ENCODE data around the gene PAK1.

PAK1 gene

GRCh38 chr11:77450227-77450626 lies 23.7 kb downstream of the PAK1 start:
- H3K9me3 ChIP-seq (ENCODE audit: insufficient read depth, low read depth, low read length) = no peaks in the 10 kb centered on the region
- no peaks in the 10 kb centered on the region for H3K27me3 ChIP-seq (ENCODE audit: insufficient read depth, low read length)
- peaks cover 3% of the 10 kb centered on the region for H3K36me3 ChIP-seq (ENCODE audit: insufficient read depth, low read length)
- H3K27ac ChIP-seq (ENCODE audit: low read depth, low read length) = peak overlapping the region; percentile 79; the same call in 1 of the 2 replicates
- H3K4me1 ChIP-seq (ENCODE audit: insufficient read depth, low read length) = peaks cover 68% of the 10 kb centered on the region
- 90% methylated on average over 1 of the region's 1 CpG for WGBS
- H3K9ac ChIP-seq (ENCODE audit: low read depth, low read length) = no peak overlapping the region
- H3K4me3 ChIP-seq (ENCODE audit: low read length) = no peak overlapping the region

GRCh38 chr11:77449784-77450183 lies 24.1 kb downstream of the PAK1 start:
- H3K4me3 ChIP-seq (ENCODE audit: low read length) = 0 out of 2 replicates have a peak overlapping the region, but pooled peaks have one; percentile 26
- H3K4me1 ChIP-seq (ENCODE audit: insufficient read depth, low read length) = peaks cover 68% of the 10 kb centered on the region
- no CpG with 5 or more reads among the region's 1 CpG for WGBS
- peak overlapping the region; percentile 79 for H3K27ac ChIP-seq (ENCODE audit: low read depth, low read length)
- no peak overlapping the region for H3K9ac ChIP-seq (ENCODE audit: low read depth, low read length)
- H3K36me3 ChIP-seq (ENCODE audit: insufficient read depth, low read length) = peaks cover 3% of the 10 kb centered on the region
- H3K27me3 ChIP-seq (ENCODE audit: insufficient read depth, low read length) = no peaks in the 10 kb centered on the region
- H3K9me3 ChIP-seq (ENCODE audit: insufficient read depth, low read depth, low read length) = no peaks in the 10 kb centered on the region

- WGBS = 27% methylated on average over 5 of the region's 5 CpGs
- Histone ChIP-seq H3K36me3 (ENCODE audit: insufficient read depth, low read length) (peaks cover 3% of the 10 kb centered on the region), H3K9ac (ENCODE audit: low read depth, low read length) (no peak overlapping the region), H3K4me1 (ENCODE audit: insufficient read depth, low read length) (peaks cover 67% of the 10 kb centered on the region), H3K4me3 (ENCODE audit: low read length) (peak overlapping the region; percentile 26), H3K27ac (ENCODE audit: low read depth, low read length) (peak overlapping the region; percentile 79), H3K27me3 (ENCODE audit: insufficient read depth, low read length) (no peaks in the 10 kb centered on the region), H3K9me3 (ENCODE audit: insufficient read depth, low read depth, low read length) (no peaks in the 10 kb centered on the region)
These were observed 24.8 kb downstream of the PAK1 start for GRCh38 chr11:77449060-77449521.

DNA sequence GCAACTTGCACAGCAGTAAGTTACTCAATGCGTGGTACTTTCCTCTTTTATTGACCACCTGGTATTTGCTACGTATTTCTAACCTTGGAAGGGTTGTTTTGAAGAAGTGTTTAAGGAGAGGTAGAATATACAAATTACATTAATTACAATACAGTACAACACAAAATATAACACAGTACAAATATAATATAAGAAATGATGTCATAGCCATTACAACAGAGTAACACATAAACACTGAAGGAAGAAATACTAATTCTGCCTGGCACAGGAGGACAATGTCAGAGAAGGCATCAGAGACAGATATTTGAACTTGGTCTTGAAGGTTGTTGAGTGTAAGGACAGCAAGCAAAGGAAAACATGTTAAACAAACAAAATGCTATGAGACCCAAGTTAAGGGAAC lies 25.6 kb downstream of the PAK1 start:
- H3K36me3 ChIP-seq (ENCODE audit: insufficient read depth, low read length) = peaks cover 3% of the 10 kb centered on the region
- H3K9ac ChIP-seq (ENCODE audit: low read depth, low read length) = no peak overlapping the region
- H3K27ac ChIP-seq (ENCODE audit: low read depth, low read length) = peak overlapping the region; percentile 79
- WGBS = 100% methylated on average over 1 of the region's 2 CpGs
- peaks cover 69% of the 10 kb centered on the region for H3K4me1 ChIP-seq (ENCODE audit: insufficient read depth, low read length)
- H3K9me3 ChIP-seq (ENCODE audit: insufficient read depth, low read depth, low read length) = no peaks in the 10 kb centered on the region
- no peak overlapping the region for H3K4me3 ChIP-seq (ENCODE audit: low read length)
- no peaks in the 10 kb centered on the region for H3K27me3 ChIP-seq (ENCODE audit: insufficient read depth, low read length)

DNA sequence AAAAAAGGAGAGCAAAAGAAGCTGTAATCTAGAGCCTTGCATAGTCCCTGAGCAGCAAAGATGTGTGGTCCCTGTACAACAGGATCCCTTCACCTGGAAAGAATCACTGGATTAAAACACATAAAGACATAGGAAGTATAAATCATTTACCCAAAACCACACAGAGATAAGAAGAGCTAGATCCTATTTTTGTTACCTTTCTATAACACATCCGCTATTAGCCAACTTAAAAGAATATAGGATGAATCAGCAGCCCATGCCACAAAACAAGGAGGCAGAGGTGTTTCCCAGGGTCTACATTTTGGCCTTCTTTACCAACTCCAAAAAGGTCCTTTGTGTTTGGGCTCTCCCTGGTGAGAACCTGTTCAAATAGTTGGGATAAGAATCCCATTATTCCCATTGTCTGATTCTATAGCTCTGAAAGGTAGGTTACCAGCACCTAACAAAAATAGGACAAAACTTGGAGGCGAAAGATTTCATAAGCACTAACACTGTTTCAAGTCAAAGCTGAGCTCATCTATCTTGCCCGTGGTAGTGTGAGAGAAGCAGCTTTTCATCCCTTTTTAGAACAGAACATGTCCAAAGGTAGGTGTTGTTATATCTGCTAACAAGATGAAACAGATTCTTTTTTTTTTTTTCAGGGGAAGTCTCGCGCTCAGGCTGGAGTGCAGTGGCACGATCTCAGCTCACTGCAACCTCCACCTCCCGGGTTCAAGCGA lies 26.8 kb downstream of the PAK1 start:
- no peaks in the 10 kb centered on the region for H3K9me3 ChIP-seq (ENCODE audit: insufficient read depth, low read depth, low read length)
- H3K27me3 ChIP-seq (ENCODE audit: insufficient read depth, low read length) = no peaks in the 10 kb centered on the region
- H3K4me1 ChIP-seq (ENCODE audit: insufficient read depth, low read length) = peaks cover 70% of the 10 kb centered on the region
- no peak overlapping the region for H3K9ac ChIP-seq (ENCODE audit: low read depth, low read length)
- H3K27ac ChIP-seq (ENCODE audit: low read depth, low read length) = no peak overlapping the region
- 98% methylated on average over 5 of the region's 8 CpGs for WGBS
- no peak overlapping the region for H3K4me3 ChIP-seq (ENCODE audit: low read length)
- peaks cover under 1% of the 10 kb centered on the region for H3K36me3 ChIP-seq (ENCODE audit: insufficient read depth, low read length)

DNA sequence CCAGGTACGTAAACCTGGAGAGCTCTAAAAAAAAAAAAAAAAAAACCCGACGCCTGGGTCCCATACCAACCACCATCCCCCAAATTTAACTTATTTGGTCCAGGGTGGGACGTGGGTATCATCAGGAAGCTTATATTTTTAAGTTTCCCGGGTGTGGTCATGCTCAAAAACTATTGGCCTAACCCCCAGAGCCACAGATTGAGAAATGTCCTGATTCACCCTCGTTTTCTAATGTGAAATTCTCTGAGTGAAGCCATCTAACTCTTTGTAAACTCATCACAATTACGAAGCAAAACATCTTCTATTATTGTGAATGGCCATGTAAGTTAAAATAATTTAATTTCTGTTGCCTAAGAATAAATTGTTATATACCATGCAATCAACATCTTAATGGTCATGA lies 29.6 kb downstream of the PAK1 start:
- no peaks in the 10 kb centered on the region for H3K27me3 ChIP-seq (ENCODE audit: insufficient read depth, low read length)
- H3K4me1 ChIP-seq (ENCODE audit: insufficient read depth, low read length) = peaks cover 57% of the 10 kb centered on the region
- no peak overlapping the region for H3K27ac ChIP-seq (ENCODE audit: low read depth, low read length)
- H3K4me3 ChIP-seq (ENCODE audit: low read length) = no peak overlapping the region
- WGBS = 93% methylated on average over 4 of the region's 7 CpGs
- no peak overlapping the region for H3K9ac ChIP-seq (ENCODE audit: low read depth, low read length)
- H3K36me3 ChIP-seq (ENCODE audit: insufficient read depth, low read length) = no peaks in the 10 kb centered on the region
- no peaks in the 10 kb centered on the region for H3K9me3 ChIP-seq (ENCODE audit: insufficient read depth, low read depth, low read length)

- Histone ChIP-seq H3K36me3 (ENCODE audit: insufficient read depth, low read length) (no peaks in the 10 kb centered on the region), H3K4me1 (ENCODE audit: insufficient read depth, low read length) (peaks cover 49% of the 10 kb centered on the region), H3K9me3 (ENCODE audit: insufficient read depth, low read depth, low read length) (no peaks in the 10 kb centered on the region), H3K9ac (ENCODE audit: low read depth, low read length) (no peak overlapping the region), H3K4me3 (ENCODE audit: low read length) (no peak overlapping the region), H3K27me3 (ENCODE audit: insufficient read depth, low read length) (no peaks in the 10 kb centered on the region), H3K27ac (ENCODE audit: low read depth, low read length) (no peak overlapping the region)
- WGBS = 92% methylated on average over 3 of the region's 3 CpGs
These were observed 31.4 kb downstream of the PAK1 start for GRCh38 chr11:77442394-77443053.

GRCh38 chr11:77441426-77441825 lies 32.5 kb downstream of the PAK1 start:
- WGBS = no CpG with 5 or more reads among the region's 1 CpG
- no peak overlapping the region for H3K9ac ChIP-seq (ENCODE audit: low read depth, low read length)
- H3K4me1 ChIP-seq (ENCODE audit: insufficient read depth, low read length) = peaks cover 40% of the 10 kb centered on the region; the same call in 1 of the 2 replicates
- no peak overlapping the region for H3K27ac ChIP-seq (ENCODE audit: low read depth, low read length)
- H3K9me3 ChIP-seq (ENCODE audit: insufficient read depth, low read depth, low read length) = no peaks in the 10 kb centered on the region
- H3K4me3 ChIP-seq (ENCODE audit: low read length) = no peak overlapping the region
- no peaks in the 10 kb centered on the region for H3K27me3 ChIP-seq (ENCODE audit: insufficient read depth, low read length)
- no peaks in the 10 kb centered on the region for H3K36me3 ChIP-seq (ENCODE audit: insufficient read depth, low read length)

DNA sequence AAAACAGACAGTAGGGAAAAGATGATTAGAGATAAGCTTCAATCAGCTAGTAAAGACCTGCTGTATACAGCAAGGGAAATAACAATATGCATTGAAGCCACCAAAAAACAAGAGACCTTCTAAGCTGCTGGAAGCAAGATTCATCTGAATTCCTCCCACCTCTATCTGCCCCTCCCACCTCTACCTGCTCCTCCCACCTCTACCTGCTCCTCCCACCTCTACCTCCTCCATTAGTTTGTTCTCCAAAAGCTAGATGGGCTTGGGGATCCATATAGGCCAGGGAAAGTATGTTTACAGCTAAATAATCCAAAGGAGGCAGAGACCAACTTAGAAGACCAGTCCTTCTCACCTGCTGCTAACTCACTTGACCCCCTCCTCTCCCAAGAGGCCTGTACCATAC lies 33.2 kb downstream of the PAK1 start:
- H3K4me3 ChIP-seq (ENCODE audit: low read length) = no peak overlapping the region
- no peaks in the 10 kb centered on the region for H3K36me3 ChIP-seq (ENCODE audit: insufficient read depth, low read length)
- H3K9ac ChIP-seq (ENCODE audit: low read depth, low read length) = no peak overlapping the region
- peaks cover 44% of the 10 kb centered on the region; the same call in 1 of the 2 replicates for H3K4me1 ChIP-seq (ENCODE audit: insufficient read depth, low read length)
- H3K9me3 ChIP-seq (ENCODE audit: insufficient read depth, low read depth, low read length) = no peaks in the 10 kb centered on the region
- H3K27me3 ChIP-seq (ENCODE audit: insufficient read depth, low read length) = no peaks in the 10 kb centered on the region
- no peak overlapping the region for H3K27ac ChIP-seq (ENCODE audit: low read depth, low read length)

- WGBS = 94% methylated on average over 2 of the region's 2 CpGs
These were observed 35.4 kb downstream of the PAK1 start for GRCh38 chr11:77438487-77438886.

DNA sequence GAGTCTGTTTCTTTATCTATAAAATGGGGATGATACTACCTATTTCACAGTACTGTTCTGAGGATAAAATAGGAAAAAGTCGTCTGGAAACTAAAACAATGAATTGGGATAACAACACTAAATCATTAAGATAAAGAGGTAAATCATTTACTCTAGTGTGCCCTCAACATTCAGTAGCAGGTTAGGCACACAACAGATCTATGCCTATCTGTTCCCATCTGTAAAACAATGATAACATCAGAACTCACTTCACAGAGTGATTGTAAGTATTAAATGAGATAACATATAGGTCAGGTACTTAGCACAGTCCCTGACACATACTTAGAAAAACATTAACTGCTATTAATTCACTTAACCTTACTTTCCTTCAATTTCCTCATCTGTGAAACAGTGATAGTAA lies 36.9 kb downstream of the PAK1 start:
- no peak overlapping the region for H3K27ac ChIP-seq (ENCODE audit: low read depth, low read length)
- no CpG with 5 or more reads among the region's 1 CpG for WGBS
- peaks cover 23% of the 10 kb centered on the region; the same call in 1 of the 2 replicates for H3K4me1 ChIP-seq (ENCODE audit: insufficient read depth, low read length)
- no peak overlapping the region for H3K9ac ChIP-seq (ENCODE audit: low read depth, low read length)
- no peaks in the 10 kb centered on the region for H3K36me3 ChIP-seq (ENCODE audit: insufficient read depth, low read length)
- H3K9me3 ChIP-seq (ENCODE audit: insufficient read depth, low read depth, low read length) = no peaks in the 10 kb centered on the region
- no peaks in the 10 kb centered on the region for H3K27me3 ChIP-seq (ENCODE audit: insufficient read depth, low read length)
- no peak overlapping the region for H3K4me3 ChIP-seq (ENCODE audit: low read length)

More at GRCh38 chr11:77438487-77438886, 35.4 kb downstream of the PAK1 start:
- peaks cover 27% of the 10 kb centered on the region; the same call in 1 of the 2 replicates for H3K4me1 ChIP-seq (ENCODE audit: insufficient read depth, low read length)
- H3K4me3 ChIP-seq (ENCODE audit: low read length) = no peak overlapping the region
- no peak overlapping the region for H3K9ac ChIP-seq (ENCODE audit: low read depth, low read length)
- H3K27ac ChIP-seq (ENCODE audit: low read depth, low read length) = no peak overlapping the region
- no peaks in the 10 kb centered on the region for H3K27me3 ChIP-seq (ENCODE audit: insufficient read depth, low read length)
- H3K36me3 ChIP-seq (ENCODE audit: insufficient read depth, low read length) = no peaks in the 10 kb centered on the region
- H3K9me3 ChIP-seq (ENCODE audit: insufficient read depth, low read depth, low read length) = no peaks in the 10 kb centered on the region
